ENCODE data around the gene LETM1. TPM values are rescaled to one million over a fixed set of nuclear protein-coding genes. Genes with fewer than 3 reads are reported as not detected.
A peak's percentile ranks its signal among the peaks of the same experiment; 100 is the strongest.
"Not testable (repeated sequence)": the region's sequence is repeated elsewhere in the genome, so short reads cannot be mapped to it uniquely, and the experiment has no call there.

Gene LETM1
- total RNA-seq, 1 donor from 2014 or later: 92.3 TPM

GRCh38 chr4:1851575-1852410 is 4.2 kb downstream of the LETM1 start:
- DNase-seq: no peak

- no peak for DNase-seq
These were observed 4.8 kb downstream of the LETM1 start for GRCh38 chr4:1851160-1851559.

GRCh38 chr4:1850276-1850675 is 5.7 kb downstream of the LETM1 start:
- no peak for DNase-seq

- DNase-seq: no peak
These were observed 9.4 kb downstream of the LETM1 start for GRCh38 chr4:1846580-1846979.

- not testable (repeated sequence) for DNase-seq
These were observed 11.3 kb downstream of the LETM1 start for GRCh38 chr4:1844618-1845017.

- peak; percentile 46 for DNase-seq
These were observed 12.1 kb downstream of the LETM1 start for GRCh38 chr4:1843852-1844251.

GRCh38 chr4:1842993-1843448 is 12.9 kb downstream of the LETM1 start:
- no peak for DNase-seq

- no peak for DNase-seq
These were observed 13.5 kb downstream of the LETM1 start for GRCh38 chr4:1842339-1842895.

- DNase-seq: no peak
These were observed 14.1 kb downstream of the LETM1 start for GRCh38 chr4:1841887-1842210.

GRCh38 chr4:1841201-1841886 is 14.6 kb downstream of the LETM1 start:
- no peak for DNase-seq

GRCh38 chr4:1839282-1839681 is 16.7 kb downstream of the LETM1 start:
- DNase-seq: no peak

GRCh38 chr4:1837069-1837468 is 18.9 kb downstream of the LETM1 start:
- no peak for DNase-seq

GRCh38 chr4:1836650-1837049 is 19.3 kb downstream of the LETM1 start:
- DNase-seq: no peak

GRCh38 chr4:1835836-1836235 is 20.1 kb downstream of the LETM1 start:
- DNase-seq: not testable (repeated sequence)

- DNase-seq: peak; percentile 30
These were observed 21.7 kb downstream of the LETM1 start for GRCh38 chr4:1834047-1834775.

- no peak for DNase-seq
These were observed 22.5 kb downstream of the LETM1 start for GRCh38 chr4:1833307-1834046.

GRCh38 chr4:1832690-1833089 is 23.3 kb downstream of the LETM1 start:
- DNase-seq: no peak

- DNase-seq: no peak
These were observed 24.6 kb downstream of the LETM1 start for GRCh38 chr4:1831331-1831730.

GRCh38 chr4:1830642-1831228 is 25.2 kb downstream of the LETM1 start:
- DNase-seq: no peak

GRCh38 chr4:1830234-1830633 is 25.7 kb downstream of the LETM1 start:
- DNase-seq: no peak

- DNase-seq: no peak
These were observed 29.2 kb downstream of the LETM1 start for GRCh38 chr4:1826531-1827350.

Data from occipital lobe (tissue), 2 donors.